CD14-positive monocyte (primary cell): ENCODE measurements around the gene KCNK1. TPM values are rescaled to one million over a fixed set of nuclear protein-coding genes. Genes with fewer than 3 reads are reported as not detected.

ENCODE experiments used
- DNase-seq, 3 donors: peaks; one replicate each; pipeline ENCODE4 v3.0.0-alpha.2; 2011 to 2022
- H2AFZ ChIP-seq: 2 replicates; pipeline ENCODE4 v1.6.0; 2012; ENCODE audit warnings: mild to moderate bottlenecking, low read depth, low read length, inconsistent platforms; ENCODE audit not compliant: insufficient read depth, poor library complexity, severe bottlenecking
- H3K27ac ChIP-seq, 2 donors: 1 replicate in 1 of 2; 2 replicates in 1 of 2; pipeline ENCODE4 v1.5.1; 2012 to 2013; ENCODE audit warnings: low read length in 2 of 2, control low read depth in 1 of 2, inconsistent platforms in 1 of 2, low read depth in 1 of 2, mild to moderate bottlenecking in 1 of 2
- H3K27me3 ChIP-seq, 2 donors: one replicate each; pipeline versions ENCODE4 v1.6.0 to v1.6.1; 2011 to 2013; ENCODE audit warnings: low read length in 2 of 2; ENCODE audit not compliant: control insufficient read depth in 2 of 2, insufficient read depth in 2 of 2
- H3K36me3 ChIP-seq, 2 donors: replicated peaks in 1 of 2; 1 replicate in 1 of 2; 2 replicates in 1 of 2; pipeline versions ENCODE4 v1.5.1 to v1.6.1; 2012 to 2013; ENCODE audit warnings: low read length in 2 of 2, control low read depth in 1 of 2, inconsistent platforms in 1 of 2, mild to moderate bottlenecking in 1 of 2; ENCODE audit not compliant: insufficient read depth in 2 of 2, control insufficient read depth in 1 of 2
- H3K4me1 ChIP-seq, 2 donors: 1 replicate in 1 of 2; 2 replicates in 1 of 2; pipeline versions ENCODE4 v1.5.1 to v1.6.1; 2012 to 2013; ENCODE audit warnings: low read length in 2 of 2, control low read depth in 1 of 2, inconsistent platforms in 1 of 2, mild to moderate bottlenecking in 1 of 2, moderate library complexity in 1 of 2; ENCODE audit not compliant: insufficient read depth in 2 of 2, control insufficient read depth in 1 of 2
- H3K4me2 ChIP-seq: replicated peaks from 2 replicates; pipeline ENCODE3; 2012; ENCODE audit warnings: low read length, moderate library complexity, mild to moderate bottlenecking; ENCODE audit not compliant: poor library complexity, severe bottlenecking; ENCODE audit errors: extremely low read depth
- H3K4me3 ChIP-seq, 3 experiments: fragments of 200-600 bp in 1 of 3; sonication (generic) in 1 of 3; replicated peaks in 1 of 3; 1 replicate in 2 of 3; 2 replicates in 1 of 3; pipeline ENCODE4 v1.5.1; 2011 to 2013; ENCODE audit warnings: low read length in 3 of 3, mild to moderate bottlenecking in 3 of 3, control low read depth in 2 of 3, low read depth in 2 of 3, inconsistent platforms in 1 of 3, moderate library complexity in 1 of 3
- H3K79me2 ChIP-seq: 2 replicates; pipeline ENCODE4 v1.6.0; 2012; ENCODE audit warnings: mild to moderate bottlenecking, control low read depth, inconsistent platforms, low read length, moderate library complexity; ENCODE audit not compliant: insufficient read depth
- H3K9ac ChIP-seq: 2 replicates; pipeline ENCODE4 v1.6.0; 2017; ENCODE audit warnings: low read length, mild to moderate bottlenecking; ENCODE audit not compliant: insufficient read depth, poor library complexity, severe bottlenecking
- H3K9me3 ChIP-seq, 2 donors: replicated peaks in 1 of 2; 1 replicate in 1 of 2; 2 replicates in 1 of 2; pipeline versions ENCODE4 v1.5.1 to v1.6.1; 2012 to 2013; ENCODE audit warnings: low read length in 2 of 2, control low read depth in 1 of 2; ENCODE audit not compliant: control insufficient read depth in 1 of 2, insufficient read depth in 1 of 2
- H4K20me1 ChIP-seq: 2 replicates; pipeline ENCODE4 v1.6.0; 2012; ENCODE audit warnings: mild to moderate bottlenecking, low read length, control low read depth, moderate library complexity; ENCODE audit not compliant: insufficient read depth
- H3K27ac Mint-ChIP-seq, 7 donors: one replicate each; pipeline ENCODE4 v1.8.0; 2020; ENCODE audit warnings: mild to moderate bottlenecking in 7 of 7, mixed read lengths in 7 of 7, moderate library complexity in 6 of 7, inconsistent platforms in 2 of 7
- H3K27me3 Mint-ChIP-seq, 3 donors: one replicate each; pipeline ENCODE4 v1.8.0; 2021 to 2022; ENCODE audit warnings: low read depth in 3 of 3, mild to moderate bottlenecking in 3 of 3, mixed read lengths in 3 of 3, moderate library complexity in 3 of 3, inconsistent platforms in 1 of 3
- H3K36me3 Mint-ChIP-seq, 2 donors: one replicate each; pipeline ENCODE4 v1.8.0; 2020; ENCODE audit warnings: mixed read lengths in 2 of 2, inconsistent platforms in 1 of 2, mild to moderate bottlenecking in 1 of 2
- H3K4me1 Mint-ChIP-seq: one replicate; pipeline ENCODE4 v1.8.0; 2020; ENCODE audit warnings: mild to moderate bottlenecking, mixed read lengths
- H3K4me3 Mint-ChIP-seq, 2 donors: one replicate each; pipeline ENCODE4 v1.8.0; 2020; ENCODE audit warnings: mild to moderate bottlenecking in 2 of 2, mixed read lengths in 2 of 2, moderate library complexity in 1 of 2
- H3K9me3 Mint-ChIP-seq, 7 donors: one replicate each; pipeline ENCODE4 v1.8.0; 2020 to 2022; ENCODE audit warnings: mixed read lengths in 7 of 7, mild to moderate bottlenecking in 6 of 7, moderate library complexity in 6 of 7, inconsistent platforms in 2 of 7
- WGBS: methylation state at CpG from one replicate; pipeline ENCODE4 v1.1.5; 2013; ENCODE audit warnings: missing lambda C conversion rate; ENCODE audit not compliant: insufficient coverage; 5-methylcytosine and 5-hydroxymethylcytosine counted together
- intact Hi-C, 2 donors: fragments of 100-400 bp; cut with micrococcal nuclease; formaldehyde crosslinking; loops; one replicate each; pipeline versions ENCODE4 v1.15.0 to v1.15.1; 2023
- polyA plus RNA-seq, 3 donors: library from polyadenylated mRNA; depleted of rRNA in 1 of 3; unstranded in 2 of 3; stranded (reverse) in 1 of 3; fragments of 300-500 nt in 2 of 3; fragments of >200 nt in 1 of 3; fragmentation: Illumina TruSeq in 2 of 3; gene quantifications; 1 replicate in 2 of 3; 2 replicates in 1 of 3; pipeline ENCODE4 v1.2.3, GENCODE V29; 2012 to 2021
- TF ChIP-seq, protein P1 (sequence below): fragments of 200-600 bp; IDR thresholded peaks from one replicate; pipeline ENCODE4 v1.8.0; 2022; ENCODE audit warnings: antibody characterized with exemption, mild to moderate bottlenecking

Gene KCNK1
- polyA plus RNA-seq, 3 donors = not detected

DNA sequence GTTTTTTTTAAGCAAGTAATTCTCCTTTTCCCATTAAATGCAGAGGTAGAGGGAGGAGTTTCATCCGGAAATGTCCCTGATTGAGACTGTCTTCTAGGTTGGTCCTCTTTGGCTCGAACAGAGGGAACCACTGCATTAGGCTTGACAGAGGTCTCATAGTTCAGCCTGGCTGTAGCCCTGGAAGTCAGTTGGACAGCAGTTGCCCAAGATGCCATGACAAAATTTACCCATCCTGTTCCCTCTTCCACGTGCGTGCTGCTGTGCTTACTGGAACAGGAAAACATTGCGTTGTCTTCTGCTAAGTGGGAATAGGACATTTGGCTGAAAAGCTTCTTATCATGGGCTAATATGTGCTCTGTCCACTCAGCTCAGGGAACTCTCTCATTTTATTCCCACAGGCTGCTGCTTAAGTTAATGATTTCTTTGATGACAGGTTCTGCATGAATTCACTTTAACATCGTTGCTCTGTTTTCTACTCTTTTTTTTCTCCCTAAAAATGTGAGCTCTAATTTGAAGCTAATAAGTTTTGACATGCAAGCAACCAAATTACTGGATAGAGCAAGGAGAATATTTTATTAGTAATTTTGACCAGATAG, 18.0 kb downstream of the KCNK1 start:
- intact Hi-C loops = no loop called here
- no peak overlapping the region for H3K4me2 ChIP-seq
- no peaks in the 10 kb centered on the region for H3K36me3 ChIP-seq
- H3K27me3 ChIP-seq = no peaks in the 10 kb centered on the region
- H3K4me3 ChIP-seq = no peak overlapping the region
- no peaks in the 10 kb centered on the region for H3K79me2 ChIP-seq
- peaks cover 0 to 8% (median 2%) of the 10 kb centered on the region in 3 donors for H3K27me3 Mint-ChIP-seq
- H3K36me3 Mint-ChIP-seq = no peaks in the 10 kb centered on the region
- no peaks in the 10 kb centered on the region for H3K4me1 ChIP-seq
- TF ChIP-seq, protein P1, sequence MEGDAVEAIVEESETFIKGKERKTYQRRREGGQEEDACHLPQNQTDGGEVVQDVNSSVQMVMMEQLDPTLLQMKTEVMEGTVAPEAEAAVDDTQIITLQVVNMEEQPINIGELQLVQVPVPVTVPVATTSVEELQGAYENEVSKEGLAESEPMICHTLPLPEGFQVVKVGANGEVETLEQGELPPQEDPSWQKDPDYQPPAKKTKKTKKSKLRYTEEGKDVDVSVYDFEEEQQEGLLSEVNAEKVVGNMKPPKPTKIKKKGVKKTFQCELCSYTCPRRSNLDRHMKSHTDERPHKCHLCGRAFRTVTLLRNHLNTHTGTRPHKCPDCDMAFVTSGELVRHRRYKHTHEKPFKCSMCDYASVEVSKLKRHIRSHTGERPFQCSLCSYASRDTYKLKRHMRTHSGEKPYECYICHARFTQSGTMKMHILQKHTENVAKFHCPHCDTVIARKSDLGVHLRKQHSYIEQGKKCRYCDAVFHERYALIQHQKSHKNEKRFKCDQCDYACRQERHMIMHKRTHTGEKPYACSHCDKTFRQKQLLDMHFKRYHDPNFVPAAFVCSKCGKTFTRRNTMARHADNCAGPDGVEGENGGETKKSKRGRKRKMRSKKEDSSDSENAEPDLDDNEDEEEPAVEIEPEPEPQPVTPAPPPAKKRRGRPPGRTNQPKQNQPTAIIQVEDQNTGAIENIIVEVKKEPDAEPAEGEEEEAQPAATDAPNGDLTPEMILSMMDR = no peak
- H3K9ac ChIP-seq = no peak overlapping the region
- H3K4me3 Mint-ChIP-seq = no peak overlapping the region
- H3K27ac ChIP-seq = no peak overlapping the region
- H3K27ac Mint-ChIP-seq = no peak overlapping the region
- no peak for DNase-seq
- H2AFZ ChIP-seq = no peak overlapping the region
- H4K20me1 ChIP-seq = no peaks in the 10 kb centered on the region
- no peaks in the 10 kb centered on the region for H3K9me3 ChIP-seq
- no peaks in the 10 kb centered on the region for H3K4me1 Mint-ChIP-seq
- 73% methylated on average over 2 of the region's 6 CpGs for WGBS
- peaks cover 0 to 3% (median 1%) of the 10 kb centered on the region in 7 donors for H3K9me3 Mint-ChIP-seq

DNA sequence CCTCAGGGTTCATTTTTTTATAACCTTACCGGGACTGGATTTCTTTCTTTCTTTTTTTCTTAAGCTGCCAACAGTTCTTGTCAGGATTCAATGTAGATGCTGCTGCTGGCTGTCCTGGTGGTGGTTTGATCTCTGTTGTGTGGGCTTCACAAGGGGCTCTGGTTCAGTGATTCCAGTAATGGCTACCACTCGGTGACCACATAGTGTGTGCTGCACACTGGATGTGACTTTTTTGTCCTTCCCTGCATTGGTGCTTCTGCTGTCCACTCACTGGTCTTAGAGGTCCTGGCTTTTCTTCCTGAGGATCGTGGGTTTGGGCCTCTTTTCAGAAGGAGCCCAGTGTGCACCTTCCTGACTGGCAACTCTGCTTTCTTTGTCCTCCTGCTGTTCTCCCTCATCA, 18.5 kb downstream of the KCNK1 start:
- no peak overlapping the region for H2AFZ ChIP-seq
- no peaks in the 10 kb centered on the region for H3K36me3 Mint-ChIP-seq
- H3K27me3 ChIP-seq = no peaks in the 10 kb centered on the region
- DNase-seq = no peak
- H3K9ac ChIP-seq = no peak overlapping the region
- H3K27ac ChIP-seq = no peak overlapping the region
- no peaks in the 10 kb centered on the region for H3K4me1 ChIP-seq
- H3K36me3 ChIP-seq = no peaks in the 10 kb centered on the region
- no peak overlapping the region for H3K27ac Mint-ChIP-seq
- H3K9me3 Mint-ChIP-seq = peaks cover 0 to 6% (median 3%) of the 10 kb centered on the region in 7 donors
- H3K4me3 ChIP-seq = no peak overlapping the region
- no peak overlapping the region for H3K4me3 Mint-ChIP-seq
- TF ChIP-seq, protein P1 = no peak
- H3K79me2 ChIP-seq = no peaks in the 10 kb centered on the region
- intact Hi-C loops = no loop called here
- peaks cover 0 to 8% (median 2%) of the 10 kb centered on the region in 3 donors for H3K27me3 Mint-ChIP-seq
- 75% methylated on average over 2 of the region's 3 CpGs for WGBS
- H4K20me1 ChIP-seq = no peaks in the 10 kb centered on the region
- H3K4me1 Mint-ChIP-seq = no peaks in the 10 kb centered on the region
- no peaks in the 10 kb centered on the region for H3K9me3 ChIP-seq
- H3K4me2 ChIP-seq = no peak overlapping the region
